ENCODE measurements around the gene CALHM4.

CALHM4 gene, protein sequence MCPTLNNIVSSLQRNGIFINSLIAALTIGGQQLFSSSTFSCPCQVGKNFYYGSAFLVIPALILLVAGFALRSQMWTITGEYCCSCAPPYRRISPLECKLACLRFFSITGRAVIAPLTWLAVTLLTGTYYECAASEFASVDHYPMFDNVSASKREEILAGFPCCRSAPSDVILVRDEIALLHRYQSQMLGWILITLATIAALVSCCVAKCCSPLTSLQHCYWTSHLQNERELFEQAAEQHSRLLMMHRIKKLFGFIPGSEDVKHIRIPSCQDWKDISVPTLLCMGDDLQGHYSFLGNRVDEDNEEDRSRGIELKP

DNA sequence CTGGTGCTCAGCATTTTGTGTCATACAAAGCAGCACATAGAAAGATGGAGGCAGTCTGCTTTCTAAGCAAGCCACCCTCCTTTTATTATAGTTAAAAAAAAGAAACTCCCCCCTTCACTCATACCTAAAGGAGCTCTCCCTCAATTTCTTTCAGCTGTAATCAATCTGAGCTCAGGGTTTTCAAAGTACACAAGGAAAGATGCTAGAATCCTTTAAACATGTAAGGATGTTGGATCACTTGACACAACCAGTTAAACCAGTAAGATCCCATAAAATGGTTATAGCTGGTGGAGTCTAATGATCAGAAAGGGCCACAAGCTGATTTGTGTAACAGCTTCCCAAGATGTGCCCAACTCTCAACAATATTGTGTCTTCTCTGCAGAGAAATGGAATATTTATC is at the start of gene CALHM4:
TSS of gene CALHM4 (plus strand) at position 301 of the 400 bp plus-strand sequence. CDS start at position 344, 43 bp downstream.
- DNase-seq = no peak

DNA sequence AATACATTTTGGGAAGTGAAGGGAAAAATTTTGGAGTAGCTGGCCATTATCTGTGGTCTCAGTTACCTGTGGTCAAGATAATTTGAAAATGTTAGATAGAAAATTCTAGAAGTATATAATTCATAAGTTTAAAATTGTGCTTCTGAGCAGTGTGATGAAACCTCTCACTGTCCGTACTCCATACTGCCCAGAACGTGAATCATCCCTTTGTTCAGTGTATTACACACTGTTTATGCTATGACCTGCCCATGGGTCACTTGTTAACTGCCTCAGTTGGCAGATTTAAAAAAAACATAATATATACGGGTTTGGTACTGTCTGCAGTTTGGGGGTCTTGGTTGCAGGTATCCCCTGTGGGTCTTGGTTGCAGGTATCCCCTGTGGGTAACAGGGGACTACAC is 46.2 kb upstream of the CALHM4 start:
- DNase-seq = no peak

DNA sequence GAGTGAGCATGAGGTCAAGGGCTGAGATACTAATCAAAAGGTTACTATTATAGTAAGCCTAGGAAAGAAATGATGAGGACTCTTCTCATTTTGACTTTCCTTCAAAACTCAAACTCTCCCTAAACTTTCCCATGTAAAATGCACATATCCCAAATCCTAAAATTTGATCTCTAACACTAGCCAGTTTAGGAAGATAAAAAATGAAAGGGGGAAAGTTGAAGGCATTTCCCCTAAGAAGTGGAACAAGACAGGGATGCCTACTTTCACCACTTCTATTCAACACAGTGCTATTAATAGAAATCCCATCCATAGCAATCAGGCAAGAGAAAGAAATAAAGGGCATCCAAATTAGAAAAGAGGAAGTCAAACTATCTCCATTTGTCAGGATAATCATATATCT is 45.0 kb upstream of the CALHM4 start:
- DNase-seq = no peak

DNA sequence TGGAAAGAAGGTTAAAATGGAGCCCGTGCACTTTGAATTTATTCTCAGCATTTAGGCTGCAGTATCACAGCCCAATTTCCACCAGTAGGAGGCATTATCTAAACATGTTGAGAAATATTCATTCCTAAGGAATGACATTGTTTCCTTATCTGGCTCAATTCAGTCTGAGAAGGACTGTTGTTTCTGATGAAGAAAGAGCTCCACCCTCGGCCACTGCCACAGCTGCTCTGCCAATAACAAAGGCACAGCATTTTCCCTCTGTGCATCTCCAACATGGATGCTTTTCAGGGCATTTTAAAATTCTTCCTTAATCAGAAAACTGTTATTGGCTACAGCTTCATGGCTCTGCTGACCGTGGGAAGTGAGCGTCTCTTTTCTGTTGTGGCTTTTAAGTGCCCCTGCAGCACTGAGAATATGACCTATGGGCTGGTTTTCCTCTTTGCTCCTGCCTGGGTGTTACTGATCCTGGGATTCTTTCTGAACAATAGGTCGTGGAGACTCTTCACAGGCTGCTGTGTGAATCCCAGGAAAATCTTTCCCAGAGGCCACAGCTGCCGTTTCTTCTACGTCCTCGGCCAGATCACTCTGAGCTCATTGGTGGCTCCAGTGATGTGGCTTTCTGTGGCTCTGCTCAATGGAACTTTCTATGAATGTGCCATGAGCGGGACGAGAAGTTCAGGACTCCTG is 42.0 kb upstream of the CALHM4 start, which contains the start of gene CALHM5:
TSS of gene CALHM5 (plus strand) at position 216 of the 687 bp plus-strand sequence. CDS start at position 274, 58 bp downstream.
- DNase-seq = no peak

DNA sequence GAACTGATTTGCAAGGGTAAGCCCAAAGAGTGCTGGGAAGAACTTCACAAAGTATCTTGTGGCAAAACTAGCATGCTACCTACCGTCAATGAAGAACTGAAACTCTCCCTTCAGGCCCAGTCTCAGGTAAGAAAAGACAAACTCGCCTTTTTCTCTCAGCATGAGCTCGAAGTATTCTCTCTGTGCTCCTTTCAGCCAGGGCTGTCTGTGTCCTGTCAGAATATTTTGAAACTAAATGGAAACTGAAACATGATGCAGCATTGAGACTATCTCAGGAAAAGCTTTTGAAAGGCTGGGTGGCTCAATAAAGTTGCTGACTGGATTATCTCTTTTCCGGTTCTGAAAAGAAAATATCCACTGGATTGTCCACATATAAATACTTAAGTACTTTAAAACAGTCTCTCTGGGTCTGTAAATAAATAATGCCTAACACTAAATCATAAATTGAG is 41.4 kb upstream of the CALHM4 start:
- DNase-seq = no peak

DNA sequence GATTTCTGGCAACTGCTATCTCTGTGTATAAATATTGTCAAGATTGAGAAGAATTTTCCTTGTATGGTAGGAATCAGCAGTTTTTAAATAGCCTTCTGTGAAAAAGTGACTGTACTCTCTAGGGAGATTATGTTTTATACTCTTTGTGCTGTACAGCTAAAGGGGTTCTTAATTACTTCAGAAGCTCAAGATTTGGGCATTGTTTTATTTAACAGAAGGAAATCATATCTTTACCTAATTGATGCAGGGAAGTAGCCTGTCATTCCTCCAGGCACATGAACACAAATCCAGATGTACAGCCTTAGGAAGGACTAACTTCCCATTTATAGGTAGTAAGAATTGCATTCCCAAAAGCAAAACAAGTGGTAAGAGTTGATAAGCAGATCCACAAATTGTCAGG is 40.8 kb upstream of the CALHM4 start:
- DNase-seq = no peak

DNA sequence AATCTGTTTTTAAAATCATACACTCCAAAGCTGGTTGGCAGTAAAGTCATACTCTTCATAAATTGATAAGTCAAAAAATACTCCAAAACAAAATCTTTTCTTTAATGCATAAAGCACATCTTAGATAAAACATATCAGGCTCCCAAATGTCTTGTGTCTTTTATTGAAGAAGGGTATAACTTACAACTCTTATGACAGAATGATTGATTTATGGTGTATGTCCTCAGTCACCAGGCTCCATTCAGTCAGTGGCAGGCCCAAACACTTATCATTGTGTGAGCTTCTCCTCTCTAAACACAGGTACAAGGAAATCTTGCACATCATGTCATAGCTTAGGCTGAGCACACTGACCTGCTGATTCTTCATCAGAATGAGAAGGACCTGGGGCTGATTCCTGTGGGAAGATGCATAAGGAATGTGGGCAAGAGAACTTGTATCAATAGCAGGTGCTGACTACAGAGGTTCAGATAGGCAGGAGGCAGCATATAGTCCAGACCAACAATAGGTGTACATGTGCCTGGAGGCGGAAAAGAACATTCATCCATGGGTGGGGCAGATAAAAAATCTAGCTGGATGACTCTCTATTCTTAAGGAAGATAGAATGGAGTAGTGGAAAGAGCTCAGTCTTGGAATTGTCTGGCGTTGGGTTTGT is 40.2 kb upstream of the CALHM4 start:
- no peak for DNase-seq

DNA sequence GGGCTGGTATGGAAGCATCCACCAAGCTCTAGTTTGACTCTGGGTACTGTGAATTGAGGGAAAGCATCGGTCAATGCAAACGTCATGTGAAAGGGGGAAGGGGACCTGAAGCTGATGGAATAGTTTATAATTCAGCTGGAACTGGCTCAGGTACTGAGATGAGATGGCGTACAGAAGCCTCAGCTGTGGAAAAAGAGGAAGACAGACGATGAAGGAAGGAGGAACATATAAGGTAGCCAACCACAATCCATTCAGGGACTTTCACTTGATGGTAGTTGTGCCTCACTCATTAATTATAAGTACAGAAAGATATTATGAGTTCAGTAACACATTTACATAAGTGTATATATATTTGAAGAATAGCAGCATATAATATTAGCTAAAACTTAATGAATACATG is 39.4 kb upstream of the CALHM4 start:
- DNase-seq = no peak

DNA sequence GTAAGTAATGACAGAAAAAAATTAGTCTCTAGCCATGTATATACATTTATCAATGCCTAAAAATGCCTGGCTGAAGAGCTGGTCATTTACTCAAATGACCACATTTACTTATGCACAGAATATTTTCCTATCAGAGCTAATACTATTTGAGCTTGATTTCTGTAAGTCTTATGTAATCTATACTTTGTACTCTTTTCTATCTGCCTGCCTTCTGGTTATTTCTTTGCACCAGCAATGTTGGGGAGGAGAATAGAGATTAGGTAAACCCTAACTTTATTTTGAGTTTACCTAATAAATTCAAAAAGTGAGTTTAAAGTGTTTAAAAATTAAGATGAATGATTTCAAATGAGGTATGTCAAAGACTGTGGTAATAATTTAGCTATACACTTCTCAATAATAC is 38.4 kb upstream of the CALHM4 start:
- DNase-seq = no peak

DNA sequence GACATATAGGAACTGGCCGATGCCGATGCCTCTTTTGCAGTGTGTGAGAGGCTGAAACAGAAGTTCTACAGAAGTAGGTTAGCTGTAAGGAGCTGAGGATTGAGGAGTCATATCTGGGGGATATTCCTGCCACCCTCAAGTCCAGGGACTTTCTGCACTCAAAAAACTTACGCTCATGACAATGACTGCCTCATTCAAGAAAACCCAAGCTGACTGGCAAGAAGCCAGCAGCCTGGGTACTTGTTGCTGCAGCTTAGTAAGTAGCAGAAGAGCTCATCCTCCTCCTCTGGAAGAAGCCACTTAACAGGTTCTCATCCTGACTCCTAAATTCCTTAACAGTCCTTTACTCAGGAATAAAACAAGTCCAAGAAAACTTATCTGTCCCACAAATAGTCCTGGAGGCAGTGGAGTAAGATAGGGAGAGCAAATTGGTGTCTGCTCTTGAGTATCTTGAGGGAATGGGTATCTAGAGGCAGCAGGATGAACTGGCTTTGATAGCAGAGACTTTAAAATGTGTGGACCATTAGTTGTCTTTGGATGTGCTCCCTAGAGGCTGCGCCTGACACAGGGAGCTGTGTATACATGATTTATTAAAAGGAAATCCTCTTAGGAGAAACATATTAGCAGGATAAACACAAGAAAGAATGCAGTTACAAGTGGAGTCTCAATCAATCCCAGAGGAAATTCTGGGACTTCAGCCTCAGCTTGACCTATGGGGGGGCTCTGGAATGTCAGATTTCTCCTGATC is 34.8 kb upstream of the CALHM4 start:
- DNase-seq = no peak

DNA sequence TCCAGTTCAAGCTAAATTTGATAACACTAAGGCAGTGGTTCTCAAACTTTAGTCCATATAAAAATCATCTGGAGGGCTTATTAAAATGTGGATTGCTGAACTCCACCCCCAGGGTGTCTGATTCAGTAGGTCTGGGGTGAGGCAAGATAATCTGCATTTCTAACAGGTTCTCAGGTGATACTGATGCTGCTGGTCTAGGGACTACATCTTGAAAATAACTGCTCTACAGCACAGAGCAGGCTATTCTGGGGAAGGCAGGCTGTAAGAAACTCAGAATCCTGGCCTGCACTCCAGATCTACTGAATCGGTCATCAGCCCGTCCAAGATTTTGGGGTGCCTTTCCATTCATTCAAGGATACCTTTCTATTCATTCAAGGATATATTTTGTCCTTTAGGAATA is 30.7 kb upstream of the CALHM4 start:
- no peak for DNase-seq

DNA sequence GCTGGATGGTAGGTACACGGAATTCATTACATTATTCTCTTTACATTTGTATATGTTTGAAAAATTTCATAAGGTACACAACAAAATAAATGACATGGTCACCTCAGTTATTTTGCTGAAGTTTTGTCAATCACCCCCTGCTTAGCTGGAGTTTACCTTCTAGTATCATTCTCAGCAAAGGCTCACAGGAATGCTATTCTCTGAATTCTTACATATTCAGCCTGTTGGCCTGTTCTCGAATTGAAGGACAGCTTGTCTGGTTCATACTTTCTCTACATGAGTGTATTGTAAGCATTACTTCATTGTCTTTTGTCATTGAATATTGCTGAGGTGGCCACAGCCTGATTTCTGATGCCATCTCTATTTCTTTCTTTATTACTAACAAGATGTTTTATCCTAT is 29.3 kb upstream of the CALHM4 start:
- no peak for DNase-seq

DNA sequence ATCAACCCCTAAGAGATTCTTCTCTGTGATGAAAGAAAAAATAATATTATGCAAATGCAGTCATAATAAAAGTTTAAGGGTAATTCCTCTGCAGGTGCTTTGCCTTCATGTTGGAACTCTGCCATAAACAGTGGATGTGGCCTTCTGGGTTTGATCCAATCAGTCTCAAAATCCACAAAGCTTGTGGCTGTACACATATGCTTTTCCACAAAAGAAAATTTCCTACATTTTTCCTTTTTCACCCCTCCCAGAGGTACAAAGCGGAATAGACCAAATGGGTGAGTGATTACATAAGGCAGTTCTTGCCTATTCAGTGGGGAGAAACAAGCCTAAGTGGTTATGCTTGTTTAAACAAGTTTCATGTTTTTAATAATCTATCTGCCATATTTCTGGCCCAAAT is 25.4 kb upstream of the CALHM4 start:
- no peak for DNase-seq

DNA sequence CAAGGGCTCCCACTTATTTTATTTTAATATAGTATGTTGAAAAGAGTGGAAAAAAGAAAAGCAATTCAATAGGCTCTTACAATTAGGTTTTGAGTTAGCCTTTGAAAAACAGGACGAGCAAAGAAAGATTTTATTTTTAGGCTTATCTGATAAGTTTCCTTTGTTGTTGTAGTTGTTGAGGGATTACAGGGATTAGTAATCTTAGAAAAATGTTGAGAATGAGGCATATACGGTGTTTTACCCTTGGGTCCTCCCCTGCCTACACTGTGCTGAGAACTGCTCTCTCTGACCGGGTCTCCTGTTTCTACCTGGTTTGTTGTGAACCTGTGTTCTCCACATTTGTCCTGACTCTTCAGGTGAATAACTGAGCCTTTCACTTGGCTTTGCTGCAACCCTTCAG is 24.8 kb upstream of the CALHM4 start:
- no peak for DNase-seq

DNA sequence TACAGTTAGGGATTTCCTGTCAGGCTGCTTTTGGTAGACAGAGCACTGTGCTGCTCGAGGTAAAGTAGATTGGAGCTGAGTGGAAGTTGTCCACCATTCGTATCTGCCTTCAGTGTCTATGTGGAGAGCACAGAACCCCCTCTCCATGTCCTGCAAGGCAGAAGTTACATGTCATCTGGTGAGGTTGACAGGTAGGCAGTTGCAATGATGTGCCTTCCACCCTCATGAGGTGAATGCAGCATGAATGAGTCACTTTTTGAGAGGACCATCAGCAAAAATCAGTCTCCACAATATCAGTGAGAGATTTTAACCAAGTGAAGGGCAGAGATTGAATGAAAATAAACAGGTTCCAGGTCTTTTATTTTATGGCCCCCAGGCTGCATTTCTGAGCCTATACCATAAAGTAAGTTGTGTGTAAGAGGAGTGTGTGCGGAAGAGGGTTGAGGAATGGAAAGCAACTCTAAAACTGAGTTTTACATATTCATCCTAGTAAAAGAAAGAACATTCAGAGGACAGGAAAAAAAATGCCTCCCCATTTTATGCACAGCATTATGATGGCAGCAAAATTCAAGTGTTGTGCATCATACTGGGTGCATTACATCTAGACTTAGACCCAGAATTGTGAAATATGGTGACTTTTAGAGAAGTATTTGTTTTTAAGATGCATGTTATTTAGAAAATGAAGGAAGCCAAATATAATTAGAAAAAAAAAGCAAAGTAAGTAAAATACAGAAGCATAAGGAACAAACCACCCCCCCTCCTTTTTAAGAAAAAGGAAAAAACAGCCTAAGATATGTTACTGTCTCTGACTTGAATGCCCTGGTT is 23.9 kb upstream of the CALHM4 start:
- DNase-seq = no peak

DNA sequence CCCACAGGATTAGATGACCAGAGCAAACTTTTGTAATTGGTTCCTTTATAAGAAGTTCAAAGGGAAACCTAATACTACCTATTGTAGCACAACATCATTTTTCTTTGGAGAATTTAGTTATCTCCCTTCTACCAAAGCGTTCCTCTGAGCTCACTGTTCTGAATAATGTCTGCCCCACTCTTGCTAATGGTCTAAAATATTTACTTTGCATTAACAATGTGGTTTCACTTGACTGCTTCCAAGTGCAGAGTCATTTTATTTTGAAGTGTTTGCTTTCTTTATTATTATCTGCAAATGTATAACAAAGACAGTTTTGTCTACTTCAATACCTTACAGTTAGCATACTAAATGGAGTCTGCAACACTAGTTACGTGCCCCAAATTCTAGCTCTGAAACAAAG is 23.1 kb upstream of the CALHM4 start:
- no peak for DNase-seq

DNA sequence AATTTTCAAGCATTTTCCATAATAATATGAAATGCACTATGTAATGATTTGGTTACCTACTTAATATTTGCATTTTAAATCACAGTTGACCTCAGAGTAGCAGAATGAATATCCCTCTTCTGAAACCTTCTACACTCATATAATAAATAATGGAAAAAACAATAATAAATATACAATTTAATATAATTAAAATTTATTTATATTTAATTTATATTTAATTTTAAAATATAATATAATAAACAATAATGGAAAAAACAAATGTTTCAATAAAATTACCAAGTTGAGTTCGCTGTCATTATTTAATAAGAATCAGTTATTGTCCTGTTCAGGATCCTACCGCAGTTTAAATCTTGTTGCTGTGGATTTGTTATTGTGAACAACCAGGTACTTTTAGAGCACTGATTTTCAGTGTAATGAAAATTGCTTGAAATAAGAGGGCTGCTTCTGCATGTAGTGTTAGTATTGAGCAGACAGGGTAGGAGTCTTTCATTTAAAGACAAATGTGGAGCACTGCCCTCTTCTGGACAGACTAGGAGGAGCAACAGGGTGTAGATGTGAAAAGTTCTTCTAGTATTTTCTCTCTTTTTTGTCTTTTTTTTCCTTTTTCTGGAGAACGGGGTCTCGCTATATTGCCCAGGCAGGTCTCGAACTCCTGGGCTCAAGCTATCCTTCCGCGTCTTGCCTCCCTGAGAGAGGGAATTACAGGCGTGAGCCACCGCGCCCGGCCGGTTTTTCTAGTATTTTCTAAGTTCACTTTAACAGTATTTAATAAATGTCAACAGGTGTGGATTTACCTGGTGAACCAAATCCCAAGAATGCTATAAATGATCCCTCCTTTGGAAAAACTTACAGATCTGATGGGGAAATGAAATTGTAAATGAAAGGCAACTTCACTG is 21.6 kb upstream of the CALHM4 start:
- DNase-seq = peak; percentile 57

DNA sequence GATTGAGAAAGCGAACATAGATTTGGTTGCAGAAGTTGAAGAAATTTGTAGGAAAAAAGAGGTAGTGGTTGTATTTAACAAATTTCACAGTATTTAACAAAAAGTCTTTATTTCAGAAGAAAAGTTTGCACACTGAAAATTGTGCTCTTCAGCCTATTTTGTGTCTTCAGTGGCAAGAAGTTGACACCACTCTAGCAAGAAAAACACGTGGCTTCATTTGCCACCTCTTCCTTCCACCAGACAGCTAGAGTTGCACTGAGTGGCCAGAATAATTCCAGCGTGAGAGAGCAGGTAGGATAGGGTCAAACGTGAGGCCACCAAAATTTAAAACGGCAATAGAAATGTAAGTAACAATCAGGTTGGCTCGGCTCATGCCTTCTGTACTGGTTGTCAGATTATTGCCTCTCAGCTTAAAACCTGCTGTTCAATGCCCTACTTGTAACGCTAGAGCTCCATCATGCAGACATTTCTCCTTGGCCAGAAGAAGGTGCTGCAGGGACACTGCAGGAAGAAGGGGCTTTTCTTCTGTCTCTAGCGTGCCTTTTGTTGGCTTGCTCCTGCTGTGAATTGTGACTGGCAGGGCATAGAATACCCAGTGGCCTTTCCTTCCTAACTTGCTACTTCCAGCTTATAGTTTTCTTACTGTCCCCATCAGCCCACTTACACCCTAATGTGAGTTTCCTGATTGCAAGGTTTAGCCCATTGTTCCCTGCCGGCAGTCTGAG is 20.2 kb upstream of the CALHM4 start:
- DNase-seq = no peak

DNA sequence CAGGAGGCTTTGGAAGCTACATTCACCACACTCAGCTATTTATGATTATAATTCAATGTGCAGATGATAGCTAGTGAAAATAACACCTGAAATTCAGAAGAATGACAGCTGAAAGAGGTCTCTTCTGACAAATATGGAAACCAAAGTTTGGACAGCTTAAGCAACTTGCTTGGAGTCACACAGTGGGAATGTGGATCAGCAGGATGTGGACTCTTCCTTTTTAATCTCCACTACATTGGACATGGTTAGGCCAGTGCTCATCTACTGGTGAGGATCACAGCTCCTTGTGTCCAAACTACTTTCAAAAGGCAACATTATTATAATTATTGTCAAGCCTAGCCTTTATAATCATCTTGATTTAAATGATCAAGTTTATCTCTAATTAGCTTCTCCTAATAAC is 18.4 kb upstream of the CALHM4 start:
- no peak for DNase-seq

DNA sequence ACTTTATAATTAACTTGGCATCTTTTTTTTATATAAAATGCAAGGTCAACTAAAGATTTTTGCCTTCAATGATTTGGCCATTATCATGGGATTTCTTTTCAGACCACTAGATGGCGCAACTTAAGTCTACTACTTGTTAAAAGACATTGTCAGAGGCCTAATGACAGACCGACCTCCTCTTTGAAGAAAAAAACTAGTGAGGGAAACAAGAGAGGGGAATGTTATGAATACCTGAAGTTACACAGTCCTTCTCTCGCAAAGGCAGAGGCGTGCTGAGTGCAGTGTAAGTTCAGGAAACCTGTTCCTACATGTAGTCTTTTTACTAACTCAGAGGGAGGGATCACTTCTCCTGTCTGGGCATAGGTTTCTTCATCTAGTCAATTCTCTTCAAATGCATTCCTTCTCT is 17.3 kb upstream of the CALHM4 start:
- DNase-seq = peak; percentile 71

DNA sequence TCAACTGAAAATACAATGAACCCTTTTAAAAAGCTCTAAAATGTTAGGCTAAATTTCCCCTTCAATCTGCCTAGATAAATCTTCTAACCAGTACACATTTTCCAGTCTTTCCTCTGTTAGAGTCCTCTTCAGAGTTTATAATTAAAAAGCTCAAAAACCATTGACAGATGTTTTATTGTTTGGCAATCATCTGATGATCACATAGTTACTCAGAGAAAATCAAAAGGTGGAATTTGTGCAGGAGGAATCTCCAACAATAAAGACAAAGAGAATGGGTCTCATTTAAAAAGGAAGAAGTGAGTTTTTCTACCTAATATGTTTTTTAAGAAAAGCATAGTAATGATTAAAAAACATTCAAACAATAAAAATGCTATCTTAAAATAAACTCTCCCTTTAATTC is 11.1 kb upstream of the CALHM4 start:
- DNase-seq = no peak
